OCI-LY1 (cell line): ENCODE data around the gene HORMAD2.
"Not testable (repeated sequence)": the region's sequence is repeated elsewhere in the genome, so short reads cannot be mapped to it uniquely, and the experiment has no call there.

Experiments
- H2AFZ ChIP-seq: fragments of 200-600 bp; sonication (generic), shearing (Covaris generic); 2 replicates; pipeline ENCODE4 v1.6.0; 2014; ENCODE audit warnings: antibody characterized with exemption, mild to moderate bottlenecking, low read length
- H3F3A ChIP-seq: fragments of 200-600 bp; sonication (generic), shearing (Covaris generic); 2 replicates; pipeline ENCODE4 v1.6.0; 2014; ENCODE audit warnings: mild to moderate bottlenecking, antibody characterized with exemption, low read length, moderate library complexity; ENCODE audit not compliant: insufficient read depth
- H3K27ac ChIP-seq: fragments of 200-600 bp; sonication (generic); 2 replicates; pipeline ENCODE4 v1.5.1; 2014; ENCODE audit warnings: low read length, mixed run types, mild to moderate bottlenecking, low read depth; ENCODE audit not compliant: poor library complexity, severe bottlenecking
- H3K27me3 ChIP-seq: fragments of 200-600 bp; sonication (generic); 2 replicates; pipeline ENCODE4 v1.6.0; 2014; ENCODE audit warnings: antibody characterized with exemption, mild to moderate bottlenecking, low read length, moderate library complexity; ENCODE audit not compliant: insufficient read depth
- H3K36me3 ChIP-seq: fragments of 200-600 bp; sonication (generic); 2 replicates; pipeline ENCODE4 v1.6.1; 2014; ENCODE audit warnings: mild to moderate bottlenecking, antibody characterized with exemption, low read length, moderate library complexity, mixed read lengths; ENCODE audit not compliant: insufficient read depth
- H3K4me1 ChIP-seq: fragments of 200-600 bp; sonication (generic); 2 replicates; pipeline ENCODE4 v1.5.1; 2014; ENCODE audit warnings: mild to moderate bottlenecking, low read length, moderate library complexity; ENCODE audit not compliant: insufficient read depth, severe bottlenecking
- H3K4me2 ChIP-seq: fragments of 200-600 bp; sonication (generic), shearing (Covaris generic); 2 replicates; pipeline ENCODE4 v1.6.1; 2014; ENCODE audit warnings: low read length
- H3K4me3 ChIP-seq: fragments of 200-600 bp; sonication (generic); 2 replicates; pipeline ENCODE4 v1.5.1; 2014; ENCODE audit warnings: low read length, low read depth, mild to moderate bottlenecking, mixed read lengths; ENCODE audit not compliant: poor library complexity, severe bottlenecking
- H3K79me2 ChIP-seq: fragments of 200-600 bp; shearing (Covaris generic); 2 replicates; pipeline ENCODE4 v1.6.1; 2016; ENCODE audit warnings: mixed run types, low read length, mixed read lengths; ENCODE audit not compliant: insufficient read depth
- H3K9ac ChIP-seq: fragments of 200-600 bp; sonication (generic), shearing (Covaris generic); 2 replicates; pipeline ENCODE4 v1.6.1; 2014; ENCODE audit warnings: mild to moderate bottlenecking, low read length, mixed read lengths
- H3K9me2 ChIP-seq: fragments of 200-600 bp; sonication (generic), shearing (Covaris generic); 2 replicates; pipeline ENCODE4 v1.6.1; 2014; ENCODE audit warnings: low read depth, mild to moderate bottlenecking, low read length, mixed read lengths
- H3K9me3 ChIP-seq: fragments of 200-600 bp; shearing (Covaris generic); 2 replicates; pipeline ENCODE4 v1.6.1; 2014; ENCODE audit warnings: low read length, mixed read lengths
- H4K20me1 ChIP-seq: fragments of 200-600 bp; sonication (generic), shearing (Covaris generic); 2 replicates; pipeline ENCODE4 v1.6.0; 2016; ENCODE audit warnings: mild to moderate bottlenecking, low read length; ENCODE audit not compliant: insufficient read depth
- EZH2 ChIP-seq: fragments of 200-600 bp; sonication (generic), shearing (Covaris generic); IDR thresholded peaks from 2 replicates; pipeline ENCODE4 v1.8.0; 2017; ENCODE audit warnings: borderline replicate concordance, mixed run types, mild to moderate bottlenecking, antibody characterized with exemption, low read length, moderate library complexity, mixed read lengths
- TF ChIP-seq, protein P1 (sequence below): fragments of 200-600 bp; sonication (generic), shearing (Covaris generic); IDR thresholded peaks from 2 replicates; pipeline ENCODE4 v1.5.1; 2017; ENCODE audit warnings: mild to moderate bottlenecking, antibody characterized with exemption, low read length, moderate library complexity, mixed read lengths

Gene HORMAD2

DNA sequence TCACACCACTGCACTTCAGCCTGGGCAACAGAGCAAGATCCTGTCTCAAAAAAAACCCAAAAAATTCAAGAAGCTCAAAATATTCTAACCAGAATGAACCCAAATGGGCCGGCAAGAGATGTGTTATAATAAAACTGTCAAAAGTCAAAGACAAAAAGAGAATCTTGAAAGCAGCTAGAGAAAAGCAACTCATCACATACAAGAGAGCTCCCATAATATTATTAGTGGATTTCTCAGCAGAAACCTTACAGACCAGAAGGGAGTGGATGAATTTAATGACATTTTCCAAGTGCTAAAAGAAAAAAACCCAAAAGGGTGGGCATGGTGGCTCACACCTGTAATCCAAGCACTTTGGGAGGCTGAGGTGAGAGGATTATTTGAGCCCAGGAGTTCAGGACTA, 22.9 kb upstream of the HORMAD2 start:
- no peaks in the 10 kb centered on the region for H3F3A ChIP-seq
- no peak overlapping the region for H3K4me2 ChIP-seq
- no peaks in the 10 kb centered on the region for H3K4me1 ChIP-seq
- no peaks in the 10 kb centered on the region for H3K79me2 ChIP-seq
- H3K9me2 ChIP-seq: no peaks in the 10 kb centered on the region
- no peak overlapping the region for H2AFZ ChIP-seq
- H3K36me3 ChIP-seq: no peaks in the 10 kb centered on the region
- no peak for TF ChIP-seq EZH2
- TF ChIP-seq, protein P1, sequence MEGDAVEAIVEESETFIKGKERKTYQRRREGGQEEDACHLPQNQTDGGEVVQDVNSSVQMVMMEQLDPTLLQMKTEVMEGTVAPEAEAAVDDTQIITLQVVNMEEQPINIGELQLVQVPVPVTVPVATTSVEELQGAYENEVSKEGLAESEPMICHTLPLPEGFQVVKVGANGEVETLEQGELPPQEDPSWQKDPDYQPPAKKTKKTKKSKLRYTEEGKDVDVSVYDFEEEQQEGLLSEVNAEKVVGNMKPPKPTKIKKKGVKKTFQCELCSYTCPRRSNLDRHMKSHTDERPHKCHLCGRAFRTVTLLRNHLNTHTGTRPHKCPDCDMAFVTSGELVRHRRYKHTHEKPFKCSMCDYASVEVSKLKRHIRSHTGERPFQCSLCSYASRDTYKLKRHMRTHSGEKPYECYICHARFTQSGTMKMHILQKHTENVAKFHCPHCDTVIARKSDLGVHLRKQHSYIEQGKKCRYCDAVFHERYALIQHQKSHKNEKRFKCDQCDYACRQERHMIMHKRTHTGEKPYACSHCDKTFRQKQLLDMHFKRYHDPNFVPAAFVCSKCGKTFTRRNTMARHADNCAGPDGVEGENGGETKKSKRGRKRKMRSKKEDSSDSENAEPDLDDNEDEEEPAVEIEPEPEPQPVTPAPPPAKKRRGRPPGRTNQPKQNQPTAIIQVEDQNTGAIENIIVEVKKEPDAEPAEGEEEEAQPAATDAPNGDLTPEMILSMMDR: no peak
- no peak overlapping the region for H3K27ac ChIP-seq
- no peak overlapping the region for H3K9ac ChIP-seq
- no peaks in the 10 kb centered on the region; the same call in 1 of the 2 replicates for H3K9me3 ChIP-seq
- no peaks in the 10 kb centered on the region for H3K27me3 ChIP-seq
- H4K20me1 ChIP-seq: no peaks in the 10 kb centered on the region
- no peak overlapping the region for H3K4me3 ChIP-seq

DNA sequence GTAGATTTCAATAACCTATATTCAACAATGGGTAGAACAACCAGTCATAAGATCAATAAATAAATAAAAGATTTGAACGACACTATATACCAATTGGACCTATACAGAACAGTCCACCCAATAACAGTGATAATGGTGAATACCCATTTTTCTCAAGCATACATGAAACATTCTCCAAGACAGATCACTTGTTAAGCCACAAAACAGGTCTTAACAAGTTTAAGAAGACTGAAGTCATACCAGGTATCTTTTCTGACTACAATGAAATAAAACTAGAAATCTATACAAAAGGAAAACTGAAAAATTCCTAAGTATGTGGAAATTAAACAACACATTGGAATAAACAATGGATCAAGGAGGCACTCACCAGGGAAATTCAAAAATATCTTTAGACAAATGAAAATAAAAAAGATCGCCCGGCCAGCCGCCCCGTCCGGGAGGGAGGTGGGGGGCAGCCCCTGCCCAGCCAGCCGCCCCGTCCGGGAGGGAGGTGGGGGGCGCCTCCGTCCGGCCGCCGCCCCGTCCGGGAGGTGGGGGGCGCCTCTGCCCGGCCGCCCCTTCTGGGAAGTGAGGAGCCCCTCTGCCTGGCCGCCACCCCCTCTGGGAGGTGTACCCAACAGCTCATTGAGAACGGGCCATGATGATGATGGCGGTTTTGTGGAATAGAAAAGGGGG, 20.8 kb upstream of the HORMAD2 start:
- not testable (repeated sequence) for H4K20me1 ChIP-seq, H3K4me2 ChIP-seq, H3K27me3 ChIP-seq, H2AFZ ChIP-seq, H3K9ac ChIP-seq, H3K4me3 ChIP-seq, H3K36me3 ChIP-seq, H3K79me2 ChIP-seq, H3K9me3 ChIP-seq, H3K9me2 ChIP-seq, H3F3A ChIP-seq, H3K4me1 ChIP-seq, H3K27ac ChIP-seq

DNA sequence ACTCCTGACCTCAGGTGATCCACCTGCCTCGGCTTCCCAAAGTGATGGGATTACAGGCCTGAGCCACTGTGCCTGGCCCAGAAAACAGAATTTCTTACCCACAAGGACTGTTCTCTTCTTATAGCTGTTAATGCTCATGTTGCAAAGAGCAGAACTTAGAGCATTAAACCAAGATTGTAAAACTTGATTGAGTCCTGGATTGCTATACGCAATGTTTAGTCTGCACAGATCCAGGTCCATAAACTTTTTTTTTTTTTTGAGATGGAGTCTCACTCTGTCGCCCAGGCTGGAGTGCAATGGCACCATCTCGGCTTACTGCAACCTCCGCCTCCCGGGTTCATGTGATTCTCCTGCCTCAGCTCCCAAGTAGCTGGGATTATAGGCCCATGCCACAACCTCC, 19.2 kb upstream of the HORMAD2 start:
- H3K27ac ChIP-seq, H2AFZ ChIP-seq, H3K4me1 ChIP-seq: not testable (repeated sequence)

DNA sequence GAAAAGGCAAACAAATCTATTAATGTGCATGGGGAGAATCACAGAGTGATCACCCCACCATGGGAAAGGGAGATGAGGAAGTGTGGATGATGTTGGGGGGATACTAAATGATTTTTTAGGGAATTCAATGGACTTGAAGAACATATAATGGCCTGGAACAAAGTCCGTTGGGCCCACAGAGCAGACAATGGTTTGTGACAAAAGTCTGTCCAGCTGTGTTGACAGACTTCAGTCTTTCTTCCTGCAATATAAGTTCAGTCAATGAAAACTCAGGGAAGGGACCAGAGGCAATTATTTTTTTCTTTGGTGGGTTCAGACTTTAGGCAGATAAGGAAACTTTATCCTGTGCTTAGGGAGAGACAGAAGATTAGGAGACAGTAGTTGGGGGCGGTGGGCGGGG, 18.0 kb upstream of the HORMAD2 start:
- TF ChIP-seq, protein P1: no peak
- no peak for TF ChIP-seq EZH2

More for the DNA sequence above, 19.2 kb upstream of the HORMAD2 start:
- not testable (repeated sequence) for H3F3A ChIP-seq, H4K20me1 ChIP-seq, H3K79me2 ChIP-seq, H3K4me3 ChIP-seq, H3K9me2 ChIP-seq, H3K27me3 ChIP-seq, H3K9me3 ChIP-seq, H3K9ac ChIP-seq, H3K4me2 ChIP-seq, H3K36me3 ChIP-seq

More for the DNA sequence above, 18.0 kb upstream of the HORMAD2 start:
- no peak overlapping the region for H3K27ac ChIP-seq
- H4K20me1 ChIP-seq: no peaks in the 10 kb centered on the region
- no peak overlapping the region for H3K4me3 ChIP-seq
- no peaks in the 10 kb centered on the region for H3K4me1 ChIP-seq
- no peaks in the 10 kb centered on the region for H3K9me2 ChIP-seq
- H3K79me2 ChIP-seq: no peaks in the 10 kb centered on the region
- no peaks in the 10 kb centered on the region for H3K27me3 ChIP-seq
- no peaks in the 10 kb centered on the region for H3F3A ChIP-seq
- peaks cover 7% of the 10 kb centered on the region; the same call in 1 of the 2 replicates for H3K9me3 ChIP-seq
- H3K9ac ChIP-seq: no peak overlapping the region
- no peaks in the 10 kb centered on the region for H3K36me3 ChIP-seq
- H2AFZ ChIP-seq: no peak overlapping the region
- no peak overlapping the region for H3K4me2 ChIP-seq
